Neural cell (in vitro differentiated cells): ENCODE data around the gene NRXN2. TPM values are rescaled to one million over a fixed set of nuclear protein-coding genes. Genes with fewer than 3 reads are reported as not detected.

Experiments
- H2AFZ ChIP-seq: fragments of 200-600, 300-800 bp; sonication (generic), shearing (Covaris generic); 2 replicates; pipeline ENCODE4 v1.6.0; 2014; ENCODE audit warnings: low read depth, mild to moderate bottlenecking, antibody characterized with exemption, low read length, moderate library complexity
- H3F3A ChIP-seq: fragments of 200-600 bp; shearing (Covaris generic); 2 replicates; pipeline ENCODE4 v1.6.1; 2016; ENCODE audit warnings: mild to moderate bottlenecking, moderate library complexity, mixed read lengths, antibody characterized with exemption, low read length; ENCODE audit not compliant: insufficient read depth, poor library complexity, severe bottlenecking
- H3K27ac ChIP-seq: fragments of 200-600, 300-800 bp; sonication (generic), shearing (Covaris generic); 2 replicates; pipeline ENCODE4 v1.5.1; 2014; ENCODE audit warnings: mild to moderate bottlenecking, low read length, moderate library complexity
- H3K27me3 ChIP-seq: fragments of 300-800, 200-600 bp; sonication (generic), shearing (Covaris generic); 2 replicates; pipeline ENCODE4 v1.6.0; 2014; ENCODE audit warnings: mild to moderate bottlenecking, low read depth, low read length, moderate library complexity; ENCODE audit not compliant: insufficient read depth
- H3K36me3 ChIP-seq: fragments of 300-800, 200-600 bp; sonication (generic), shearing (Covaris generic); 2 replicates; pipeline ENCODE4 v1.5.1; 2014; ENCODE audit warnings: mild to moderate bottlenecking, antibody characterized with exemption, low read length, moderate library complexity; ENCODE audit not compliant: insufficient read depth
- H3K4me2 ChIP-seq: fragments of 300-800, 200-600 bp; sonication (generic), shearing (Covaris generic); 2 replicates; pipeline ENCODE4 v1.6.0; 2014; ENCODE audit warnings: mild to moderate bottlenecking, low read length
- H3K4me3 ChIP-seq: fragments of 300-800, 200-600 bp; sonication (generic), shearing (Covaris generic); 2 replicates; pipeline ENCODE4 v1.5.1; 2014; ENCODE audit warnings: mild to moderate bottlenecking, low read length, moderate library complexity
- H3K79me2 ChIP-seq: fragments of 200-600 bp; shearing (Covaris generic); replicated peaks from 2 replicates; pipeline ENCODE4 v1.6.0; 2014; ENCODE audit warnings: mild to moderate bottlenecking, low read length, moderate library complexity; ENCODE audit not compliant: insufficient read depth
- H3K9ac ChIP-seq: fragments of 300-800, 200-600 bp; sonication (generic), shearing (Covaris generic); 2 replicates; pipeline ENCODE4 v1.6.1; 2016; ENCODE audit warnings: mild to moderate bottlenecking, low read length, mixed read lengths
- H3K9me2 ChIP-seq: fragments of 200-600 bp; shearing (Covaris generic); 2 replicates; pipeline ENCODE4 v1.6.1; 2016; ENCODE audit warnings: mild to moderate bottlenecking, low read length, mixed read lengths; ENCODE audit not compliant: insufficient read depth
- H3K9me3 ChIP-seq: fragments of 200-600, 300-800 bp; sonication (generic), shearing (Covaris generic); 2 replicates; pipeline ENCODE4 v1.6.1; 2016; ENCODE audit warnings: mild to moderate bottlenecking, mixed run types, low read length, moderate library complexity, mixed read lengths
- H4K20me1 ChIP-seq: fragments of 200-600 bp; shearing (Covaris generic); 2 replicates; pipeline ENCODE4 v1.6.1; 2016; ENCODE audit warnings: mild to moderate bottlenecking, mixed run types; ENCODE audit not compliant: insufficient read depth
- EP300 ChIP-seq: fragments of 450-650 bp; conservative IDR thresholded peaks from 2 replicates; pipeline ENCODE4 v1.6.1; 2014; ENCODE audit warnings: antibody characterized with exemption, mild to moderate bottlenecking, moderate library complexity; ENCODE audit not compliant: poor library complexity, severe bottlenecking
- EZH2 ChIP-seq: fragments of 200-600, 300-800 bp; shearing (Covaris generic), sonication (generic); IDR thresholded peaks from 2 replicates; pipeline ENCODE4 v1.6.1; 2014; ENCODE audit warnings: antibody characterized with exemption, low read length, borderline replicate concordance, mild to moderate bottlenecking; ENCODE audit not compliant: insufficient read depth, poor library complexity, severe bottlenecking
- MXI1 ChIP-seq: fragments of 450-650 bp; conservative IDR thresholded peaks from 2 replicates; pipeline ENCODE4 v1.6.1; 2014; ENCODE audit warnings: antibody characterized with exemption, mild to moderate bottlenecking; ENCODE audit not compliant: poor library complexity, severe bottlenecking
- POLR2AphosphoS5 ChIP-seq: IDR thresholded peaks from 2 replicates; pipeline ENCODE4 v1.6.1; 2012
- RAD21 ChIP-seq: fragments of 450-650 bp; conservative IDR thresholded peaks from 2 replicates; pipeline ENCODE4 v1.6.1; 2014; ENCODE audit warnings: antibody characterized with exemption, mild to moderate bottlenecking, moderate library complexity
- SMC3 ChIP-seq: fragments of 450-650 bp; conservative IDR thresholded peaks from 2 replicates; pipeline ENCODE4 v1.6.1; 2014; ENCODE audit warnings: antibody characterized with exemption, mild to moderate bottlenecking, moderate library complexity; ENCODE audit not compliant: poor library complexity
- TAF1 ChIP-seq: IDR thresholded peaks from 2 replicates; pipeline ENCODE4 v1.6.1; 2012; ENCODE audit warnings: low read depth
- polyA plus RNA-seq: library from polyadenylated mRNA; depleted of rRNA; stranded (reverse); fragments of >200 nt; gene quantifications from 2 replicates; pipeline ENCODE4 v1.2.3, GENCODE V29; 2014
- TF ChIP-seq, protein P1 (sequence below): fragments of 450-650 bp; IDR thresholded peaks from 2 replicates; pipeline ENCODE4 v1.5.1; 2014; ENCODE audit warnings: antibody characterized with exemption, mild to moderate bottlenecking, moderate library complexity; ENCODE audit not compliant: poor library complexity, severe bottlenecking
- TF ChIP-seq, protein P2 (sequence below): IDR thresholded peaks from 2 replicates; pipeline ENCODE4 v1.6.1; 2012; ENCODE audit warnings: borderline replicate concordance

NRXN2 gene
- polyA plus RNA-seq, 1 donor from 2014 or later, result 68.0 TPM

- H3F3A ChIP-seq, result no peaks in the 10 kb centered on the region
- no peaks in the 10 kb centered on the region for H4K20me1 ChIP-seq
- no peak overlapping the region for H3K4me2 ChIP-seq
- no peak overlapping the region for H3K27ac ChIP-seq
- no peak overlapping the region for H3K4me3 ChIP-seq
- H3K27me3 ChIP-seq, result no peaks in the 10 kb centered on the region
- no peak overlapping the region for H2AFZ ChIP-seq
- H3K79me2 ChIP-seq, result no peaks in the 10 kb centered on the region
- no peaks in the 10 kb centered on the region for H3K9me3 ChIP-seq
- TF ChIP-seq EZH2 (no peak), RAD21 (no peak), SMC3 (no peak), POLR2AphosphoS5 (no peak), EP300 (no peak), TAF1 (no peak), MXI1 (no peak)
- TF ChIP-seq, protein P1, sequence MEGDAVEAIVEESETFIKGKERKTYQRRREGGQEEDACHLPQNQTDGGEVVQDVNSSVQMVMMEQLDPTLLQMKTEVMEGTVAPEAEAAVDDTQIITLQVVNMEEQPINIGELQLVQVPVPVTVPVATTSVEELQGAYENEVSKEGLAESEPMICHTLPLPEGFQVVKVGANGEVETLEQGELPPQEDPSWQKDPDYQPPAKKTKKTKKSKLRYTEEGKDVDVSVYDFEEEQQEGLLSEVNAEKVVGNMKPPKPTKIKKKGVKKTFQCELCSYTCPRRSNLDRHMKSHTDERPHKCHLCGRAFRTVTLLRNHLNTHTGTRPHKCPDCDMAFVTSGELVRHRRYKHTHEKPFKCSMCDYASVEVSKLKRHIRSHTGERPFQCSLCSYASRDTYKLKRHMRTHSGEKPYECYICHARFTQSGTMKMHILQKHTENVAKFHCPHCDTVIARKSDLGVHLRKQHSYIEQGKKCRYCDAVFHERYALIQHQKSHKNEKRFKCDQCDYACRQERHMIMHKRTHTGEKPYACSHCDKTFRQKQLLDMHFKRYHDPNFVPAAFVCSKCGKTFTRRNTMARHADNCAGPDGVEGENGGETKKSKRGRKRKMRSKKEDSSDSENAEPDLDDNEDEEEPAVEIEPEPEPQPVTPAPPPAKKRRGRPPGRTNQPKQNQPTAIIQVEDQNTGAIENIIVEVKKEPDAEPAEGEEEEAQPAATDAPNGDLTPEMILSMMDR, result no peak
- TF ChIP-seq, protein P2, sequence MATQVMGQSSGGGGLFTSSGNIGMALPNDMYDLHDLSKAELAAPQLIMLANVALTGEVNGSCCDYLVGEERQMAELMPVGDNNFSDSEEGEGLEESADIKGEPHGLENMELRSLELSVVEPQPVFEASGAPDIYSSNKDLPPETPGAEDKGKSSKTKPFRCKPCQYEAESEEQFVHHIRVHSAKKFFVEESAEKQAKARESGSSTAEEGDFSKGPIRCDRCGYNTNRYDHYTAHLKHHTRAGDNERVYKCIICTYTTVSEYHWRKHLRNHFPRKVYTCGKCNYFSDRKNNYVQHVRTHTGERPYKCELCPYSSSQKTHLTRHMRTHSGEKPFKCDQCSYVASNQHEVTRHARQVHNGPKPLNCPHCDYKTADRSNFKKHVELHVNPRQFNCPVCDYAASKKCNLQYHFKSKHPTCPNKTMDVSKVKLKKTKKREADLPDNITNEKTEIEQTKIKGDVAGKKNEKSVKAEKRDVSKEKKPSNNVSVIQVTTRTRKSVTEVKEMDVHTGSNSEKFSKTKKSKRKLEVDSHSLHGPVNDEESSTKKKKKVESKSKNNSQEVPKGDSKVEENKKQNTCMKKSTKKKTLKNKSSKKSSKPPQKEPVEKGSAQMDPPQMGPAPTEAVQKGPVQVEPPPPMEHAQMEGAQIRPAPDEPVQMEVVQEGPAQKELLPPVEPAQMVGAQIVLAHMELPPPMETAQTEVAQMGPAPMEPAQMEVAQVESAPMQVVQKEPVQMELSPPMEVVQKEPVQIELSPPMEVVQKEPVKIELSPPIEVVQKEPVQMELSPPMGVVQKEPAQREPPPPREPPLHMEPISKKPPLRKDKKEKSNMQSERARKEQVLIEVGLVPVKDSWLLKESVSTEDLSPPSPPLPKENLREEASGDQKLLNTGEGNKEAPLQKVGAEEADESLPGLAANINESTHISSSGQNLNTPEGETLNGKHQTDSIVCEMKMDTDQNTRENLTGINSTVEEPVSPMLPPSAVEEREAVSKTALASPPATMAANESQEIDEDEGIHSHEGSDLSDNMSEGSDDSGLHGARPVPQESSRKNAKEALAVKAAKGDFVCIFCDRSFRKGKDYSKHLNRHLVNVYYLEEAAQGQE, result no peak
- H3K9ac ChIP-seq, result no peak overlapping the region
- peaks cover 9% of the 10 kb centered on the region for H3K36me3 ChIP-seq
- no peaks in the 10 kb centered on the region for H3K9me2 ChIP-seq
Measured at GRCh38 chr11:64679846-64680245, 43.2 kb downstream of the NRXN2 start.

DNA sequence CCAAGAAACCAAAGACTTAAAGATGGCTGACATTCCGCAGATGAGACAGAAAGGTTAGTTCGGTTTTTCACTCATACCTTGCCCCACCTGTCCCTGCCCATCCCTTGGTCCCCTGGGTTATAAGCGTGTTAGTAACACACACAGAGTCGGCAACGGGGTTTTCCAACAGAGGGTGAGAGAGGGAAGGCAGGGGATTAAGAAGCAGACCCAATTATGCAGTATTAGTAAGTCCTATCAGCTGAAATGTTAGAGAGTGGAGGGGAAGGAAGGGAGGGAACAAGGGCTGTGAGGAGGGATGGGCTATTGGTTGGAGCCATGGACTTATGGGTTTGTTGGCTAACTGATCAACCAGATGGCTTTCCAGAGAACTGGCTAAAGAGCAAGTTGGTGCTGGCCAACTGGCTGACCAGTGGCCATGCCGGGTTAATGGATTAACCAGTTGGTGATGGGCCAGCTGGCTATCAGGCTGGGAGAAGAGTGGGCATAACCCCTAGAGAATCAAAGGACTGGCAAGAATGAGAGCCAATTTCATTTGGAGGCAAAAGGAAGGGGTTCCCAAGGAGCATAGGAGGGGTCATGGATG, 45.5 kb downstream of the NRXN2 start:
- H3F3A ChIP-seq, result no peaks in the 10 kb centered on the region

More for the DNA sequence above, 45.5 kb downstream of the NRXN2 start:
- H3K36me3 ChIP-seq, result peaks cover 8% of the 10 kb centered on the region
- H3K4me2 ChIP-seq, result no peak overlapping the region
- H3K27ac ChIP-seq, result no peak overlapping the region
- H3K27me3 ChIP-seq, result no peaks in the 10 kb centered on the region
- H3K9me2 ChIP-seq, result no peaks in the 10 kb centered on the region
- no peaks in the 10 kb centered on the region for H4K20me1 ChIP-seq
- no peak overlapping the region for H3K4me3 ChIP-seq
- TF ChIP-seq SMC3, result no peak
- TF ChIP-seq, protein P2, result no peak
- no peak for TF ChIP-seq EP300
- TF ChIP-seq, protein P1, result no peak
- no peak for TF ChIP-seq POLR2AphosphoS5
- no peak for TF ChIP-seq RAD21
- TF ChIP-seq EZH2, result no peak
- TF ChIP-seq MXI1, result no peak
- no peak for TF ChIP-seq TAF1
- no peaks in the 10 kb centered on the region for H3K9me3 ChIP-seq
- no peaks in the 10 kb centered on the region for H3K79me2 ChIP-seq
- no peak overlapping the region for H2AFZ ChIP-seq
- no peak overlapping the region for H3K9ac ChIP-seq
